Stimulated activated CD4-positive, alpha-beta T cell treated with anti-CD3 and anti-CD28 coated beads, TNF-alpha, amount 100 ng/mL, for 48 hours (primary cell): ENCODE measurements around the gene ZNF547.

Source experiments
- DNase-seq, 3 donors: peaks; one replicate each; pipeline ENCODE4 v3.0.0-alpha.2; 2020; ENCODE audit warnings: low read depth in 3 of 3

ZNF547 gene

DNA sequence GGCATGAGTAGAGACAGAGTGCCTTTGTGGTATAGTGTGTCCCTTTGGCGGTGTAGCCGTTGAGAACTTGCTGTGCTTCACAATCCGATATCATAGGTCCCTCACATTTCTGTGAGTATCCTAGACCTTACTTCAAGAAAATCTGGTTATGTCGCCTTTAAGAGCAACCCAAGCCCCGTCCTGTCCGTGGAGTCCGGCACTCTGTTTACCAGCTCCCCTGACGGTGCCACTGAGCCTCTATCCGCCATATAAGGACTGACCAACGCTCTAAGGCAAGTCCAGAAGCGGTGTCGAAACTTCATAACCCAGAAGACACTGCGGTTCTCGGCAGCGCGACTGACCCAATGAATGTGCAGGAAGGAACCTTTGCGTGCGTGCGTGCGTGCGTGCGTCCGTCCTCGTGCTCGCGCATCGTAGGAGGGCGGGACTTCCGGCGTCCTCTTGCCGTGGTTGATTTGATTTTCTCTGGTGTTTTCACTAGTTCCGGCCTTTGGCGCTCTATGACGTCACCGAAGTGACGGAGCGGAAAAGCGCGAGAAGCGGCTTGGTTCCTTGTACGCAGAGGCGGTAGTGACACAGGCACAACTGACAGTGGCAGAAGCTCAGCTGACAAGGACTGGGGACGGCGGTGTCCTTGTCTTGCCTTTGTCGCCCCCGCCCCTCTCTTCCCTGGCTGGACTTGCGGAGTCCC, at the start of gene ZNF547, which contains the start of gene TRAPPC2B:
TSS of gene ZNF547 (plus strand) at position 555 of the 691 bp plus-strand sequence. CDS start 5,005 bp downstream, outside the sequence.
TSS of gene TRAPPC2B (plus strand) at position 555 of the 691 bp plus-strand sequence. CDS start 1,283 bp downstream, outside the sequence.
- DNase-seq = peak; percentile 89 to 96 (median 92)

DNA sequence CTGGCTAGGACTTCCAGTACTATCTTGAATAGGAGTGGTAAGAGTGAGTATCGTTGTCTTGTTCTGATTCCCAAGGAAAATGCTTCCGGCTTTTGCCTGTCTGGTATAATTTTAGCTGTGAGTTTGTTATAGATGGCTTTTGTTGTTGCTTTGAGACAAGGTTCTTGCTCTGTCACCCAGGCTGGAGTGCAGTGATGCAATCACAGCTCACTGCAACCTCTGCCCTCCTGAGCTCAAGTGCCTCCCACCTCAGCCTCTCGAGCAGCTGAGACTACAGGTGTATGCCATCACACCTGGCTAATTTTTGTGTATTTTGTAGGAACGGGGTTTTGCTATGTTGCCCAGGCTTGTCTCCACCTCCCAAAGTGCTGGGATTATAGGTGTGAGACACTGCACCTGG, 49.2 kb upstream of the ZNF547 start:
- no peak for DNase-seq

DNA sequence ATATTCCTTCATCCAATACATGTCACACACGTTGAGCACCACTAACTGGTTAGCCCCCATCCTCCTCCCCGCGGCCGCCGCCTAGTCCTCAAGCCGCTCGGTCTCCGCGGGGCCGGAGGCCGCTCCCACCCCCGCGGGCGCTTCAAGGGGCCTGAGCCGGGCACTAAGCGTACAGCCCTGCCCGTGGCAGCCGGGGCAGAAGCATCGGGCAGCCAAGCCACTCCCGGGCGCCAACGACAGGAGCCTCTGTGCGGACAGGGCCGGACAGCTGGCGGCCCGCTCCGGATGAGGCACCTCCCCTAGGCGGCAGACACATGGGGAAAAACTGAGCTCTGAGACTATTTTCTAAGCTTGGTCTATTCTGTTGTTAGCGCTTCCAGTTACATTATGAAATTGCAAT, 45.8 kb upstream of the ZNF547 start:
- DNase-seq = no peak

GRCh38 chr19:57319869-57320179, 43.5 kb upstream of the ZNF547 start:
- DNase-seq = no peak

- peak; percentile 88 to 90 (median 90) for DNase-seq
Measured at GRCh38 chr19:57320180-57321084, 42.9 kb upstream of the ZNF547 start, which contains the start of gene ZNF543. ZNF543 (plus strand) TSS chr19:57320472; CDS start chr19:57320854, 382 bp downstream.

GRCh38 chr19:57321116-57321515, 42.2 kb upstream of the ZNF547 start:
- no peak for DNase-seq

DNA sequence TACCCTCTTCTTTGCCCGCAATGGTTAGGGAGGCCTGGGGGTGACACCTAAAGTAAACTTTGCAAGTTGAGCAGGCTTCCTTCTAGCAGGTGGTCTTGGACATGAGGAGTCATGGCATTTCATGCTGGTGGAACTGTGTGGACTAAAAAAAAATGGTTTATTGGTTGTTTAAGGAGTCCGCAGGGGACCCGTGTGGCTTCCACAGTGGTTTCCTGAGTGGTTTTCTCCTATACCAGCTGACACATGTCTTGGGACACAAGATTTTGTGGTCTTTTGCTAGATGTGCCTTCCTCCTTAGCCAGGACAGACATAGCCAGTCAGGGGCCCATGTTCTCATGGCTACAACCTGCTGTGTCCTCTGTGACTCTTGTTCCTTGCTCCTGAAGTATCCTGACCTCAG, 41.6 kb upstream of the ZNF547 start:
- no peak for DNase-seq

DNA sequence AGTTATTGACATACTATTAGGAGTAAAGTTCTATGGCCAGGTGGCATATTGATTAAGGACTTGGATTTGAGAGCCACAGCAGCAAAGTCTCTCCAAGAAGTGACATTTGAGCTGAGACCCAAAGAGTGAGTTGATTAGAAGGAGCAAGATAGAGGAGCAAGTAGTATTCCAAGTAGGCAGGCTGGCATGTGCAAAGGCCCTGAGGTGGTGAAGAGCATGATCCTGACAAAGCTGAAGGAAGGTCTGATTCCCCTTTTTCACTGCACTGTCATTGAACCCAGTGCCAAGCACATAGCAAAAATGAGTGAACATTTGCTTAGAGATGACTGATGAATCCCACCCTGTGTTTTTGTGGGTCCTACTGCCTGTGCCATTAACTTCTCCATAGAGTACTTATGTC, 38.4 kb upstream of the ZNF547 start:
- DNase-seq = no peak

- no peak for DNase-seq
Measured at GRCh38 chr19:57327993-57328392, 35.4 kb upstream of the ZNF547 start.

DNA sequence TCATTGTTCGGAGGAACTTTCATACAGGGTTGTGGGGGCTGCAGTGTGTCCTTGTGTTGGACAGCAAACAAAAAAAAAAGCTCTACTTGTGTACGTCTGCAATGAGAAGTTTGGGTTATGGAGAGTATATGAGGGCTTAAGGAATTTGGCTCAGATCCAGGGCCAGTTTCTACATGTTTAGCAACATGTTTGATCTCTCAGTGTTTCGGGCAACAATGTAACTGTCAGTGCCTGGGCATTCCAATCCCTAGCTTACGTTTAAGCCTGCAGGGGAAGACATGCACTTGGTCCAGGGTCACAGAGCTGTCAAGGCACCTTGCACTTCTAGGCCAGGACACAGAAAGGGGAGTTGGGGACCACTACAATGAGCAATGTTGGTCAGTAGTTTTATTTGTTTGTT, 29.2 kb upstream of the ZNF547 start:
- no peak for DNase-seq

DNA sequence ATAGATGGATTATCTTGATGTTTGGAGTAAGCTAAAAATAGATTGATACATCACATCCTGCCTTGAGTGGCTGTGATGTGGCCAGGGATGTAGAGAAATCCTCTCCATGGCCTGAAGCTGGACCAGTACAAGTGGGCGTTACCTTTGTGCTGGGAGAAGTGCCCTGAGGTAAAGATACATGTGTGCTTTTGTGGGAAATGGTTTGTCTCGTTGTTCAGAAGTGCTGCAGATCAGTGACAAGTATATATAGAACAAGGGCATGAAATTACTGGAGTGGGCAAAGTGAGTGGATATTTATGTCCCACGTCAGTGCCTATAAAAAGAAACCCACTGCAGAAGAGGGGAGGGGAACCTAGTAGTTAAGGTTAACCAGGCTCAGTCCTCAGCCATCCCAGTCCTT, 24.5 kb upstream of the ZNF547 start:
- no peak for DNase-seq

DNA sequence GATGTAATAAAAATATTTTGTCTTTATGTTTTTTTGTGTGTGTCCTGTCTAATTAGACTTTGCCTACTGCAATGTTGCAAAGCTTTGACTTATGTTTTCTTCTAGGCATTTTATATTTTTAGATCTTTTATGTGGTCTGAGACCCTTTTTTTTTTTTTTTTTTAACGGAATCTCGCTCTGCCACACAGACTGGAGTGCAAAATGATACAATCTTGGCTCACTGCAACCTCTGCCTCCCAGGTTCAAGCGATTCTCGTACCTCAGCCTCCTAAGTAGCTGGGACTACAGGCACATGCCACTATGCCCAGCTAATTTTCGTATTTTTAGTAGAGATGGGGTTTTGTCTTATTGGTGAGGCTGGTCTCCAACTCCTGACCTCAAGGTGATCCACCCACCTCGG, 20.8 kb upstream of the ZNF547 start:
- DNase-seq = no peak

GRCh38 chr19:57348136-57348535, 15.2 kb upstream of the ZNF547 start:
- no peak for DNase-seq

GRCh38 chr19:57350877-57351805, 12.2 kb upstream of the ZNF547 start, which contains the start of gene ZNF304:
ZNF304 (plus strand) TSS chr19:57351271; CDS start chr19:57351665, 394 bp downstream.
- peak; percentile 68 to 78 (median 70) for DNase-seq

- DNase-seq = no peak
Measured at GRCh38 chr19:57351867-57352266, 11.5 kb upstream of the ZNF547 start.

GRCh38 chr19:57355916-57356315, 7.4 kb upstream of the ZNF547 start:
- no peak for DNase-seq

DNA sequence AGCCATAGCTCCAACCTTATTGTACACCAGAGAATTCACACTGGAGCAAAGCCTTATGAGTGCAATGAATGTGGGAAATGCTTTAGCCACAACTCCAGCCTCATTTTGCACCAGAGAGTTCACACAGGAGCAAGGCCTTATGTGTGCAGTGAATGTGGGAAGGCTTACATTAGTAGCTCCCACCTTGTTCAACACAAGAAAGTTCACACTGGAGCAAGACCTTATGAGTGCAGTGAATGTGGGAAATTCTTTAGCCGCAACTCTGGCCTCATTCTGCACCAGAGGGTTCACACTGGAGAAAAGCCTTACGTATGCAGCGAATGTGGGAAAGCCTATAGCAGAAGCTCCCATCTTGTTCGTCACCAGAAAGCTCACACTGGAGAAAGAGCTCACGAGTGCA, 5.9 kb upstream of the ZNF547 start:
- DNase-seq = no peak

DNA sequence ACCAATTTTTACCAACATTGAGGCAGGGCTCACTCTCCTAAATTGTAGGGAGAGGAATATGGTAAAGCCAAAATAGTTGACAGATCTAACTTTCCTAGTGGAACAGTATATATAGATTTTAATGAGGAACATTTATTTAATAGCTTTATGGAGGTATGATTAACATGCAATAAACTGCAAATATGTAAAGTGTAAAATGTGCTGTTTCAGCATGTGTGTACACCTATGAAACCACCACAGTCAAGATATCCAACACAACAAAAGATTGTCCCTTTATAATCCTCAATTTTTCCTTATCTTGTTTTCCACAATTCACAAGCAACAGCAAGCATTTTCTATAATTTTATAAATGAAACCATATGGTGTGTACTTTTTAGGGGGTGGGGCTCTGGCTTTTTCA, 4.1 kb upstream of the ZNF547 start:
- no peak for DNase-seq

- DNase-seq = no peak
Measured at GRCh38 chr19:57362419-57362818, 932 bp upstream of the ZNF547 start.

- DNase-seq = no peak
Measured at GRCh38 chr19:57363688-57364181, 384 bp downstream of the ZNF547 start.

DNA sequence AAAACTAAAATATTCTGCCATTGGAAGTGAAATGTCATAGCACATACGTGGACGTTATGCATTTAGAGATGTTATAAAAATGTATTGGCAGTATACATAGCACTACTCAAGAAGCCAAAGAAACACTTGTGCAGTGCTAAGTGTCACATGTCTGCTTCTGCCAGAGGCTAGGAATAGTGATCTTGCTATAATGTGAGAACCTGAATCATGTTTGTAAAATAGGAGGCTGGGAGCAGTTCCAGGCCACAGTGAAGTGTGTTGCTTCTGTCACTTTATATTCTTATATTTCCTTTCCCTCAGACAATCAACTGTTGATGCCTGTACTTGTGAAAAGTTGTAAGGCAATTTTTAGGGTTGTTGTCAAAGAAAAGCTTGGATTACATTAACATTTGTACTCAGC, 3.4 kb downstream of the ZNF547 start:
- no peak for DNase-seq
